Measurements from ENCODE around the gene PUS7. TPM values are rescaled to one million over a fixed set of nuclear protein-coding genes. Genes with fewer than 3 reads are reported as not detected.

PUS7 gene
- total and polyA plus RNA-seq, 4 donors, result 3.4 to 17.2 (median 5.0) TPM

GRCh38 chr7:105493196-105493922 lies 28.7 kb downstream of the PUS7 start:
- H3K4me1 ChIP-seq (ENCODE audit: control insufficient read depth in 4 of 4, insufficient read depth in 4 of 4, low read length in 3 of 4), result no peaks in the 10 kb centered on the region
- H3K9me3 ChIP-seq (ENCODE audit: control insufficient read depth in 4 of 4, low read length in 3 of 4), result no peaks in the 10 kb centered on the region
- no peak overlapping the region for H3K27ac ChIP-seq (ENCODE audit: low read depth in 1 of 2, low read length in 2 of 2)
- peaks cover 0 to 2% (median 0%) of the 10 kb centered on the region in 4 donors for H3K36me3 ChIP-seq (ENCODE audit: control insufficient read depth in 4 of 4, insufficient read depth in 3 of 4, low read depth in 1 of 4, low read length in 3 of 4)
- H3K27me3 ChIP-seq (ENCODE audit: control insufficient read depth in 4 of 4, insufficient read depth in 4 of 4, low read length in 3 of 4), result no peaks in the 10 kb centered on the region
- H3K9ac ChIP-seq (ENCODE audit: low read depth in 1 of 2, low read length in 2 of 2), result no peak overlapping the region
- DNase-seq (ENCODE audit: low spot score), result no peak
- TF ChIP-seq, protein P1, sequence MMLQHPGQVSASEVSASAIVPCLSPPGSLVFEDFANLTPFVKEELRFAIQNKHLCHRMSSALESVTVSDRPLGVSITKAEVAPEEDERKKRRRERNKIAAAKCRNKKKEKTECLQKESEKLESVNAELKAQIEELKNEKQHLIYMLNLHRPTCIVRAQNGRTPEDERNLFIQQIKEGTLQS (IDR thresholded peaks at IDR 0.05), result no peak
- TF ChIP-seq FOXA1 (IDR thresholded peaks at IDR 0.05) (no peak), RAD21 (IDR thresholded peaks at IDR 0.05) (no peak), TAF1 (conservative IDR thresholded peaks at IDR 0.05) (no peak), YY1 (IDR thresholded peaks at IDR 0.05) (no peak), SP1 (IDR thresholded peaks at IDR 0.05) (no peak), NR2F2 (IDR thresholded peaks at IDR 0.05) (no peak), HNF4A (conservative IDR thresholded peaks at IDR 0.05) (no peak), FOXA2 (IDR thresholded peaks at IDR 0.05) (no peak), GABPA (IDR thresholded peaks at IDR 0.05 in 1 of 2, conservative IDR thresholded peaks at IDR 0.05 in 1 of 2) (no peak), HNF4G (IDR thresholded peaks at IDR 0.05) (no peak), EGR1 (IDR thresholded peaks at IDR 0.05; ENCODE audit: low read depth in 2 of 2) (no peak), RXRA (IDR thresholded peaks at IDR 0.05) (no peak), JUND (IDR thresholded peaks at IDR 0.05) (no peak)
- TF ChIP-seq, protein P2, sequence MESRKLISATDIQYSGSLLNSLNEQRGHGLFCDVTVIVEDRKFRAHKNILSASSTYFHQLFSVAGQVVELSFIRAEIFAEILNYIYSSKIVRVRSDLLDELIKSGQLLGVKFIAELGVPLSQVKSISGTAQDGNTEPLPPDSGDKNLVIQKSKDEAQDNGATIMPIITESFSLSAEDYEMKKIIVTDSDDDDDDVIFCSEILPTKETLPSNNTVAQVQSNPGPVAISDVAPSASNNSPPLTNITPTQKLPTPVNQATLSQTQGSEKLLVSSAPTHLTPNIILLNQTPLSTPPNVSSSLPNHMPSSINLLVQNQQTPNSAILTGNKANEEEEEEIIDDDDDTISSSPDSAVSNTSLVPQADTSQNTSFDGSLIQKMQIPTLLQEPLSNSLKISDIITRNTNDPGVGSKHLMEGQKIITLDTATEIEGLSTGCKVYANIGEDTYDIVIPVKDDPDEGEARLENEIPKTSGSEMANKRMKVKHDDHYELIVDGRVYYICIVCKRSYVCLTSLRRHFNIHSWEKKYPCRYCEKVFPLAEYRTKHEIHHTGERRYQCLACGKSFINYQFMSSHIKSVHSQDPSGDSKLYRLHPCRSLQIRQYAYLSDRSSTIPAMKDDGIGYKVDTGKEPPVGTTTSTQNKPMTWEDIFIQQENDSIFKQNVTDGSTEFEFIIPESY (IDR thresholded peaks at IDR 0.05), result no peak
- TF ChIP-seq, protein P3, sequence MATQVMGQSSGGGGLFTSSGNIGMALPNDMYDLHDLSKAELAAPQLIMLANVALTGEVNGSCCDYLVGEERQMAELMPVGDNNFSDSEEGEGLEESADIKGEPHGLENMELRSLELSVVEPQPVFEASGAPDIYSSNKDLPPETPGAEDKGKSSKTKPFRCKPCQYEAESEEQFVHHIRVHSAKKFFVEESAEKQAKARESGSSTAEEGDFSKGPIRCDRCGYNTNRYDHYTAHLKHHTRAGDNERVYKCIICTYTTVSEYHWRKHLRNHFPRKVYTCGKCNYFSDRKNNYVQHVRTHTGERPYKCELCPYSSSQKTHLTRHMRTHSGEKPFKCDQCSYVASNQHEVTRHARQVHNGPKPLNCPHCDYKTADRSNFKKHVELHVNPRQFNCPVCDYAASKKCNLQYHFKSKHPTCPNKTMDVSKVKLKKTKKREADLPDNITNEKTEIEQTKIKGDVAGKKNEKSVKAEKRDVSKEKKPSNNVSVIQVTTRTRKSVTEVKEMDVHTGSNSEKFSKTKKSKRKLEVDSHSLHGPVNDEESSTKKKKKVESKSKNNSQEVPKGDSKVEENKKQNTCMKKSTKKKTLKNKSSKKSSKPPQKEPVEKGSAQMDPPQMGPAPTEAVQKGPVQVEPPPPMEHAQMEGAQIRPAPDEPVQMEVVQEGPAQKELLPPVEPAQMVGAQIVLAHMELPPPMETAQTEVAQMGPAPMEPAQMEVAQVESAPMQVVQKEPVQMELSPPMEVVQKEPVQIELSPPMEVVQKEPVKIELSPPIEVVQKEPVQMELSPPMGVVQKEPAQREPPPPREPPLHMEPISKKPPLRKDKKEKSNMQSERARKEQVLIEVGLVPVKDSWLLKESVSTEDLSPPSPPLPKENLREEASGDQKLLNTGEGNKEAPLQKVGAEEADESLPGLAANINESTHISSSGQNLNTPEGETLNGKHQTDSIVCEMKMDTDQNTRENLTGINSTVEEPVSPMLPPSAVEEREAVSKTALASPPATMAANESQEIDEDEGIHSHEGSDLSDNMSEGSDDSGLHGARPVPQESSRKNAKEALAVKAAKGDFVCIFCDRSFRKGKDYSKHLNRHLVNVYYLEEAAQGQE (IDR thresholded peaks at IDR 0.05), result no peak
- TF ChIP-seq, protein P4, sequence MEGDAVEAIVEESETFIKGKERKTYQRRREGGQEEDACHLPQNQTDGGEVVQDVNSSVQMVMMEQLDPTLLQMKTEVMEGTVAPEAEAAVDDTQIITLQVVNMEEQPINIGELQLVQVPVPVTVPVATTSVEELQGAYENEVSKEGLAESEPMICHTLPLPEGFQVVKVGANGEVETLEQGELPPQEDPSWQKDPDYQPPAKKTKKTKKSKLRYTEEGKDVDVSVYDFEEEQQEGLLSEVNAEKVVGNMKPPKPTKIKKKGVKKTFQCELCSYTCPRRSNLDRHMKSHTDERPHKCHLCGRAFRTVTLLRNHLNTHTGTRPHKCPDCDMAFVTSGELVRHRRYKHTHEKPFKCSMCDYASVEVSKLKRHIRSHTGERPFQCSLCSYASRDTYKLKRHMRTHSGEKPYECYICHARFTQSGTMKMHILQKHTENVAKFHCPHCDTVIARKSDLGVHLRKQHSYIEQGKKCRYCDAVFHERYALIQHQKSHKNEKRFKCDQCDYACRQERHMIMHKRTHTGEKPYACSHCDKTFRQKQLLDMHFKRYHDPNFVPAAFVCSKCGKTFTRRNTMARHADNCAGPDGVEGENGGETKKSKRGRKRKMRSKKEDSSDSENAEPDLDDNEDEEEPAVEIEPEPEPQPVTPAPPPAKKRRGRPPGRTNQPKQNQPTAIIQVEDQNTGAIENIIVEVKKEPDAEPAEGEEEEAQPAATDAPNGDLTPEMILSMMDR (IDR thresholded peaks at IDR 0.05; ENCODE audit: low read depth, low read length, missing input control), result no peak
- TF ChIP-seq, protein P5, sequence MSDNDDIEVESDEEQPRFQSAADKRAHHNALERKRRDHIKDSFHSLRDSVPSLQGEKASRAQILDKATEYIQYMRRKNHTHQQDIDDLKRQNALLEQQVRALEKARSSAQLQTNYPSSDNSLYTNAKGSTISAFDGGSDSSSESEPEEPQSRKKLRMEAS (IDR thresholded peaks at IDR 0.05), result no peak
- no peak overlapping the region for H3K4me3 ChIP-seq (ENCODE audit: low read depth in 1 of 3, low read length in 3 of 3)
- WGBS, result 92% methylated on average over 7 of the region's 7 CpGs

Measured in liver (tissue), 9 donors.